Parathyroid adenoma (tissue), 2 donors: ENCODE measurements around the gene RALGAPA2.

Experiments used
- H2AFZ ChIP-seq: fragments of 300-600 bp; sonication (generic); one replicate; pipeline ENCODE4 v1.7.0; 2017; ENCODE audit warnings: antibody characterized with exemption, mild to moderate bottlenecking
- H3K27ac ChIP-seq: fragments of 300-600 bp; sonication (generic); one replicate; pipeline ENCODE4 v1.7.0; 2017
- H3K27me3 ChIP-seq: fragments of 300-600 bp; sonication (generic); one replicate; pipeline ENCODE4 v1.7.0; 2017; ENCODE audit warnings: low read length; ENCODE audit not compliant: control insufficient read depth, insufficient read depth
- H3K36me3 ChIP-seq: fragments of 300-600 bp; sonication (generic); one replicate; pipeline ENCODE4 v1.7.0; 2017; ENCODE audit warnings: low read length; ENCODE audit not compliant: control insufficient read depth, insufficient read depth
- H3K4me1 ChIP-seq: fragments of 300-600 bp; sonication (generic); one replicate; pipeline ENCODE4 v1.7.0; 2017; ENCODE audit warnings: control low read depth
- H3K4me2 ChIP-seq: fragments of 300-600 bp; sonication (generic); one replicate; pipeline ENCODE4 v1.7.0; 2017; ENCODE audit warnings: low read length
- H3K4me3 ChIP-seq: fragments of 300-600 bp; sonication (generic); one replicate; pipeline ENCODE4 v1.7.0; 2017; ENCODE audit warnings: low read depth, low read length
- H3K79me2 ChIP-seq: fragments of 300-600 bp; sonication (generic); one replicate; pipeline ENCODE4 v1.7.0; 2017; ENCODE audit warnings: control low read depth
- H3K9ac ChIP-seq: fragments of 300-600 bp; sonication (generic); one replicate; pipeline ENCODE4 v1.7.0; 2017; ENCODE audit warnings: mild to moderate bottlenecking
- H3K9me3 ChIP-seq: fragments of 300-600 bp; sonication (generic); one replicate; pipeline ENCODE4 v1.7.0; 2017; ENCODE audit warnings: low read length; ENCODE audit not compliant: control insufficient read depth
- CTCF ChIP-seq: fragments of 300-600 bp; sonication (generic); IDR thresholded peaks from one replicate; pipeline ENCODE4 v1.7.0; 2017; ENCODE audit warnings: antibody characterized with exemption, mild to moderate bottlenecking
- donor health status: primary hyperparathyroidism.

RALGAPA2 gene

GRCh38 chr20:20736303-20736702, 23.9 kb upstream of the RALGAPA2 start:
- Histone ChIP-seq H2AFZ (no peak overlapping the region), H3K4me2 (no peak overlapping the region), H3K9ac (no peak overlapping the region), H3K27ac (no peak overlapping the region), H3K79me2 (no peaks in the 10 kb centered on the region), H3K4me3 (no peak overlapping the region), H3K9me3 (no peaks in the 10 kb centered on the region), H3K36me3 (no peaks in the 10 kb centered on the region), H3K4me1 (no peaks in the 10 kb centered on the region), H3K27me3 (no peaks in the 10 kb centered on the region)
- no peak for TF ChIP-seq CTCF

DNA sequence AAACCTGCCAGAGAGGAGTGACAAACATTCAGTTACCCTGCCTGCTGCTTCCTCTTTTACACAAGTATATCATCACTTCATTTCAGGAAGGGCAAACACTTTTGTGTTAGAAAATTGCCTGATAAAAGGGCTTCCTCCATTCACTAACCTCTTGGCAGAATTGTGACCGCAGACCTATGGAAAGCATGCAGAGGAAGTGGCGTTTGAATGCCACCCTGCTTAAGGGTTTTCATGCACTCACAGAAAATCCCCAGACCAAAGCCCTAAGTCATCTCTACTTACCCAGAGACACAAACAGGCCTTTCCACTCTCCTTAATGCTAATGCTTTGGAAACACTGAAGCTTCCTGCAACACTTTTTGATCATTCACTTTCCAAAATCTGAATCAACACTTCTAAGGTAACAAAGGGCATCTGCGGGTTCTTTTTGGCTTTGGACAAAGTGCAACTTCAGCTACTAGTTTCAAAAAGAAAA, 22.1 kb upstream of the RALGAPA2 start:
- no peak for TF ChIP-seq CTCF
- H3K4me2 ChIP-seq = no peak overlapping the region
- H3K79me2 ChIP-seq = no peaks in the 10 kb centered on the region
- H3K4me3 ChIP-seq = no peak overlapping the region
- H3K36me3 ChIP-seq = no peaks in the 10 kb centered on the region
- H3K9me3 ChIP-seq = no peaks in the 10 kb centered on the region
- no peak overlapping the region for H3K27ac ChIP-seq
- no peaks in the 10 kb centered on the region for H3K4me1 ChIP-seq
- no peak overlapping the region for H3K9ac ChIP-seq
- H3K27me3 ChIP-seq = no peaks in the 10 kb centered on the region
- H2AFZ ChIP-seq = no peak overlapping the region

DNA sequence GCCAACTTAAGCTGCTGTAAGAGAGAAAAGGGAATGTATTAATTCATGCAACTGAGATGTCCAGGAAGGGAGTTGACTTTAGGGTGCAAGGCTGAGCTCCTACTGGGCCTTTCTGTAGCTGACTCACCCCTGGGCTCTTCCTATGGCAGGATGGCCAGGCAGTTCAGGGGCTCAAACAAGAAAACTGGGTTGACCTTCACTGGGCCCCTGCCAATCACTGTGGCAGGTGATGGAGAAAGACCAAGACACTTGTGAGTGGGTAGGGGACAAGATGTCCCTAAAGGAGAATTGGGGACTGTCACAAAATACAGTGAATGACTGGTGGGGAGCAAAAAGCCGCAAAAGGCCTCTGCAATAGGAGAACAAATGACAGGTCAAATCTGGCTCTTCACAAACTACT, 21.5 kb upstream of the RALGAPA2 start:
- no peak overlapping the region for H3K4me2 ChIP-seq
- H3K36me3 ChIP-seq = no peaks in the 10 kb centered on the region
- no peak for TF ChIP-seq CTCF
- no peak overlapping the region for H3K4me3 ChIP-seq
- H3K27me3 ChIP-seq = no peaks in the 10 kb centered on the region
- H3K79me2 ChIP-seq = no peaks in the 10 kb centered on the region
- H2AFZ ChIP-seq = no peak overlapping the region
- no peak overlapping the region for H3K9ac ChIP-seq
- no peaks in the 10 kb centered on the region for H3K9me3 ChIP-seq
- H3K4me1 ChIP-seq = no peaks in the 10 kb centered on the region
- H3K27ac ChIP-seq = no peak overlapping the region

- no peaks in the 10 kb centered on the region for H3K9me3 ChIP-seq
- peak overlapping the region; percentile 11 for H2AFZ ChIP-seq
- no peaks in the 10 kb centered on the region for H3K36me3 ChIP-seq
- no peak overlapping the region for H3K9ac ChIP-seq
- H3K27me3 ChIP-seq = no peaks in the 10 kb centered on the region
- no peaks in the 10 kb centered on the region for H3K79me2 ChIP-seq
- no peak for TF ChIP-seq CTCF
- no peak overlapping the region for H3K4me3 ChIP-seq
- no peaks in the 10 kb centered on the region for H3K4me1 ChIP-seq
- peak overlapping the region; percentile 64 for H3K27ac ChIP-seq
- H3K4me2 ChIP-seq = no peak overlapping the region
Measured at GRCh38 chr20:20732641-20733040, 20.2 kb upstream of the RALGAPA2 start.

- no peaks in the 10 kb centered on the region for H3K9me3 ChIP-seq
- H3K4me1 ChIP-seq = no peaks in the 10 kb centered on the region
- H3K4me3 ChIP-seq = no peak overlapping the region
- H3K9ac ChIP-seq = no peak overlapping the region
- H2AFZ ChIP-seq = no peak overlapping the region
- H3K4me2 ChIP-seq = no peak overlapping the region
- no peaks in the 10 kb centered on the region for H3K79me2 ChIP-seq
- peak overlapping the region; percentile 64 for H3K27ac ChIP-seq
- no peaks in the 10 kb centered on the region for H3K36me3 ChIP-seq
- no peaks in the 10 kb centered on the region for H3K27me3 ChIP-seq
- TF ChIP-seq CTCF = no peak
Measured at GRCh38 chr20:20731945-20732296, 19.5 kb upstream of the RALGAPA2 start.
